PC-3 (cell line): ENCODE measurements around the gene SKAP1. TPM values are rescaled to one million over a fixed set of nuclear protein-coding genes. Genes with fewer than 3 reads are reported as not detected.

Experiments
- ATAC-seq: fragments of 200-7000 bp; cut with Tn5 transposase; 2 replicates; pipeline ENCODE4 v1.9.1; 2020; ENCODE audit warnings: mild to moderate bottlenecking, moderate library complexity
- BruUV-seq: library from RNA; stranded (reverse); fragments of 400-500 nt; replicated peaks from 2 replicates; lab custom pipeline; 2021; lab: Mats Ljungman, UMichigan
- CTCF ChIA-PET: fragments of 300-600 bp; sonication (Branson Sonifier 250); formaldehyde crosslinking; loops from one replicate; lab custom pipeline; 2022; ENCODE audit warnings: antibody characterized with exemption; lab: Charles Lee
- POLR2A ChIA-PET: fragments of 300-600 bp; sonication (Branson Sonifier 250); formaldehyde crosslinking; loops from one replicate; lab custom pipeline; 2022; ENCODE audit warnings: antibody characterized with exemption; ENCODE audit not compliant: unreplicated experiment; lab: Charles Lee
- DNase-seq: peaks from one replicate; pipeline ENCODE4 v3.0.0-alpha.2; 2015
- H2AFZ ChIP-seq: fragments of 300-600 bp; sonication (generic); 2 replicates; pipeline ENCODE4 v1.6.0; 2016; ENCODE audit warnings: antibody characterized with exemption, low read length
- H3F3A ChIP-seq: fragments of 300-600 bp; sonication (generic); one replicate; pipeline ENCODE4 v1.6.0; 2017; ENCODE audit warnings: antibody characterized with exemption, low read length, control low read depth, mild to moderate bottlenecking; ENCODE audit not compliant: unreplicated experiment
- H3K27ac ChIP-seq: fragments of 300-600 bp; sonication (generic); 2 replicates; pipeline ENCODE4 v1.5.1; 2016; ENCODE audit warnings: mild to moderate bottlenecking, low read length
- H3K27me3 ChIP-seq: fragments of 300-600 bp; sonication (generic); 2 replicates; pipeline ENCODE4 v1.6.1; 2016; ENCODE audit warnings: low read length, mixed read lengths
- H3K36me3 ChIP-seq: fragments of 300-600 bp; sonication (generic); 2 replicates; pipeline ENCODE4 v1.6.1; 2016; ENCODE audit warnings: low read depth, mixed run types, low read length, mixed read lengths
- H3K4me1 ChIP-seq: fragments of 300-600 bp; sonication (generic); 2 replicates; pipeline ENCODE4 v1.5.1; 2016; ENCODE audit warnings: low read length; ENCODE audit not compliant: insufficient read depth
- H3K4me2 ChIP-seq: fragments of 300-600 bp; sonication (generic); 2 replicates; pipeline ENCODE4 v1.6.0; 2016; ENCODE audit warnings: low read length
- H3K4me3 ChIP-seq: fragments of 300-600 bp; sonication (generic); 2 replicates; pipeline ENCODE4 v1.5.1; 2016; ENCODE audit warnings: mild to moderate bottlenecking, low read length, mixed read lengths
- H3K79me2 ChIP-seq: fragments of 300-600 bp; sonication (generic); 2 replicates; pipeline ENCODE4 v1.6.1; 2017; ENCODE audit warnings: low read length, mixed read lengths
- H3K9ac ChIP-seq: fragments of 300-600 bp; sonication (generic); 2 replicates; pipeline ENCODE4 v1.6.0; 2016; ENCODE audit warnings: mild to moderate bottlenecking, low read length
- H3K9me2 ChIP-seq: fragments of 300-600 bp; sonication (generic); replicated peaks from 2 replicates; pipeline ENCODE4 v1.6.1; 2016; ENCODE audit warnings: mixed run types, low read length, mixed read lengths
- H3K9me3 ChIP-seq: fragments of 300-600 bp; sonication (generic); 2 replicates; pipeline ENCODE4 v1.6.1; 2016; ENCODE audit warnings: low read length, mixed read lengths
- H4K20me1 ChIP-seq: fragments of 300-600 bp; sonication (generic); 2 replicates; pipeline ENCODE4 v1.6.1; 2016; ENCODE audit warnings: low read length, mixed read lengths
- CTCF ChIP-seq: fragments of 300-600 bp; sonication (generic); conservative IDR thresholded peaks from 2 replicates; pipeline ENCODE4 v1.5.1; 2017; ENCODE audit warnings: antibody characterized with exemption, low read depth, mild to moderate bottlenecking, low read length
- EZH2 ChIP-seq: fragments of 300-600 bp; sonication (generic); IDR thresholded peaks from one replicate; pipeline ENCODE4 v1.6.1; 2017; ENCODE audit warnings: antibody characterized with exemption, mild to moderate bottlenecking, low read length; ENCODE audit not compliant: unreplicated experiment
- EZH2phosphoT487 ChIP-seq: fragments of 300-600 bp; sonication (generic); IDR thresholded peaks from 2 replicates; pipeline ENCODE4 v1.6.1; 2018; ENCODE audit warnings: mild to moderate bottlenecking, antibody characterized with exemption, low read length, borderline replicate concordance
- intact Hi-C: fragments of 100-400 bp; cut with micrococcal nuclease; formaldehyde crosslinking; loops from 2 replicates; pipeline ENCODE4 v1.9.0; 2023
- total RNA-seq: library from RNA; depleted of rRNA; stranded (reverse); fragments of >200 nt; gene quantifications from 2 replicates; pipeline ENCODE4 v1.2.3, GENCODE V29; 2014

The SKAP1 gene
- total RNA-seq, 1 experiment from 2014 or later, result not detected

DNA sequence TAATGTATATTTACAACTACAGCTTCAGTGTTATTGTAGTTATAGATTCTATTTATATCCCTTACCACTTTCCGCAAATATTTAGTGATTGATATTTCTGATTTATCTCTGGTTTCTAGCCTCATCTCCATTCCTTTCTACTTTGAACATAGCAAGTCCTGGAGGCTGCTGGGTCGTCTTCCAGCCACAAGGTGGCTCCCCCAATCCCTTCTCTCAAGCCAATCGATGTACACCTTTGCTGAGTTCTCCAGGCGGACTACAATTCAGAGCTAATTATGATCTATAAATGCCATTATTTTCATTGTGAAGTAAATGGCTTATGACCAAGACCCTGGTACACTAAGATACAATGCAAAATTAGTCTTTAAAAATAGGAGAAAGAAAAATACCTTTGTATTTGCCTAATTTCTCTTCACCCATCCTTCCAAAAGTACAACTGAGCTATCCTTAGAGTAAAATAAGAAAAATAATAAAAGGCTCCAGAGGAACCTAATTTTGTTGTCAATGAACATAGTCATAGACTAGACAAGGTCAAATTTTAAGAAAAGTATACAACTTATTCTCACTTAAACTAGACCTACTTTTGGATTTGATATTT is 122.1 kb downstream of the SKAP1 start:
- no peak overlapping the region for H3K27ac ChIP-seq
- H3K4me3 ChIP-seq, result no peak overlapping the region
- no TSS peak for BruUV-seq
- ChIA-PET POLR2A (interaction anchor here (0.5 to 0.6 kb wide), 2 partner anchors 185 to 192 kb away, joined by 3 to 7 read pairs; no protein-coding TSS in a partner anchor), CTCF (interaction anchor here (0.5 to 1.8 kb wide), 18 partner anchors 13 to 337 kb away, joined by 3 to 11 read pairs (median 4); partner anchors contain the start of gene CDK5RAP3)
- ATAC-seq, result peak; percentile 98
- intact Hi-C loops, result loop anchor here (1.0 to 5.0 kb wide), 2 partner anchors 46 to 310 kb away; no protein-coding TSS in a partner anchor
- no peaks in the 10 kb centered on the region for H3F3A ChIP-seq
- peaks cover 39% of the 10 kb centered on the region for H3K27me3 ChIP-seq
- H3K36me3 ChIP-seq, result no peaks in the 10 kb centered on the region
- no peaks in the 10 kb centered on the region for H3K9me3 ChIP-seq
- no peaks in the 10 kb centered on the region for H3K79me2 ChIP-seq
- no peak overlapping the region for H3K4me2 ChIP-seq
- peak; percentile 84 for DNase-seq
- no peak overlapping the region for H3K9ac ChIP-seq
- H3K4me1 ChIP-seq, result no peaks in the 10 kb centered on the region
- no peaks in the 10 kb centered on the region for H3K9me2 ChIP-seq
- no peak for TF ChIP-seq EZH2
- TF ChIP-seq CTCF, result peak; percentile 98
- H4K20me1 ChIP-seq, result no peaks in the 10 kb centered on the region
- 0 out of 2 replicates have a peak overlapping the region, but pooled peaks have one; percentile 1 for H2AFZ ChIP-seq

DNA sequence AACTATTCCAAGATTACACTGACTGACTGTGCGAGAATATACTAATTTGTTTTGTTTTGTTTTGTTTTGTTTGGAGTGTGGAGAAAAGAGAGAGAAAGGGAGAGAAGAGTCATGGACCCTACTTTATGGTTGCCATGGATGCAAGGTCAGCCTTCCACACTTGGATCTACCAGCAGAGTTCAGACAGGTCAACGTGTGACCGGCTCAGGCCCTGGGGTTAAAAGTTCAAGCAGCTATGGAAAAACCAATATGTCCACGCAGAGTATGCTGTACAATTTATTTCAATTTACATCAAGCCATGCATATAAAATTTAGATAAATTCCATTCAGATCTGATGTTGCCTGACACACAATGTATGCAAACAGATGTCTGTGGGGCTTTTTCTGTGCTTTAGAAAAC is 122.8 kb downstream of the SKAP1 start:
- no TSS peak for BruUV-seq
- no peak overlapping the region for H3K4me2 ChIP-seq
- H3K9me2 ChIP-seq, result no peaks in the 10 kb centered on the region
- H3K4me1 ChIP-seq, result no peaks in the 10 kb centered on the region
- ChIA-PET POLR2A (no interaction called here), CTCF (interaction anchor here (0.5 to 1.5 kb wide), 4 partner anchors 48 to 311 kb away, joined by 3 to 11 read pairs (median 4); no protein-coding TSS in a partner anchor)
- TF ChIP-seq EZH2 (no peak), CTCF (no peak), EZH2phosphoT487 (no peak)
- intact Hi-C loops, result loop anchor here (5.0 kb wide), 1 partner anchor 45 kb away; no protein-coding TSS in a partner anchor
- no peak overlapping the region for H2AFZ ChIP-seq
- no peaks in the 10 kb centered on the region for H3K79me2 ChIP-seq
- no peaks in the 10 kb centered on the region for H4K20me1 ChIP-seq
- DNase-seq, result no peak
- peaks cover 35% of the 10 kb centered on the region for H3K27me3 ChIP-seq
- no peaks in the 10 kb centered on the region for H3F3A ChIP-seq
- ATAC-seq, result no peak
- no peak overlapping the region for H3K9ac ChIP-seq
- H3K27ac ChIP-seq, result no peak overlapping the region
- no peak overlapping the region for H3K4me3 ChIP-seq
- H3K9me3 ChIP-seq, result no peaks in the 10 kb centered on the region
- H3K36me3 ChIP-seq, result no peaks in the 10 kb centered on the region

DNA sequence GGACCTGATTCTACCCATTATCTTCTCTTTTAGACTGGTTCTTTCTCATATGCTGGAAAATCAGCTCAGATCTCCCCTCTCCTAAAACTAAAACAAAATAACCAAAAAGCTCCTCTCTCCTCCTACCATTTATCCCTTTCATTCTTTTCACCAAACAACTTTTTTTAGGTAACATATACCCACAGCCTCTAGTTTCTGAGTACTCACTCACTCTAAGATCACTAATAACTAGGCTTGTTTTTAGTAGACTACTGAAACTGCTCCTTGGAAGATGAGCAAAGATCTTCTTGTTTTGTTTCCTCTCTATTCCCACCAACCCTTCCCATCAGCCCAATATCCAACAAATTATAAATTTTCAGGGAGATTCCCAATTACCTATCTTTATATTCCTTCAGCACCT is 129.0 kb downstream of the SKAP1 start:
- no peaks in the 10 kb centered on the region for H3K36me3 ChIP-seq
- 0 out of 2 replicates have a peak, but pooled peaks cover 3% of the 10 kb centered on the region for H3K27me3 ChIP-seq
- DNase-seq, result no peak
- H4K20me1 ChIP-seq, result no peaks in the 10 kb centered on the region
- H3K4me2 ChIP-seq, result no peak overlapping the region
- intact Hi-C loops, result no loop called here
- CTCF ChIA-PET, result no interaction called here
- H3K4me1 ChIP-seq, result no peaks in the 10 kb centered on the region
- H3K79me2 ChIP-seq, result no peaks in the 10 kb centered on the region
- BruUV-seq, result no TSS peak
- H3K9me3 ChIP-seq, result no peaks in the 10 kb centered on the region
- H2AFZ ChIP-seq, result no peak overlapping the region
- H3F3A ChIP-seq, result no peaks in the 10 kb centered on the region
- H3K9ac ChIP-seq, result no peak overlapping the region
- no peaks in the 10 kb centered on the region for H3K9me2 ChIP-seq
- POLR2A ChIA-PET, result no interaction called here
- H3K4me3 ChIP-seq, result no peak overlapping the region
- no peak for ATAC-seq
- TF ChIP-seq EZH2phosphoT487 (no peak), EZH2 (no peak), CTCF (no peak)
- H3K27ac ChIP-seq, result no peak overlapping the region
